ENCODE measurements around the gene LMF1. TPM values are rescaled to one million over a fixed set of nuclear protein-coding genes. Genes with fewer than 3 reads are reported as not detected.

Gene LMF1
- total and polyA plus RNA-seq, 3 donors from 2014 or later = 12.5 to 83.4 (median 66.6) TPM

GRCh38 chr16:996681-997080, 25.9 kb upstream of the LMF1 start:
- no peaks in the 10 kb centered on the region for H3K9me3 ChIP-seq
- H3K36me3 ChIP-seq (ENCODE audit: low read depth, missing control alignments) = no peaks in the 10 kb centered on the region
- H3K4me3 ChIP-seq = no peak overlapping the region
- H3K27ac ChIP-seq = no peak overlapping the region
- intact Hi-C loops (cut with DNase I; ENCODE audit: low total_unique reads) = no loop called here
- no peak for DNase-seq
- no peaks in the 10 kb centered on the region for H3K4me1 ChIP-seq
- no peaks in the 10 kb centered on the region for H3K27me3 ChIP-seq
- TF ChIP-seq, protein P1, sequence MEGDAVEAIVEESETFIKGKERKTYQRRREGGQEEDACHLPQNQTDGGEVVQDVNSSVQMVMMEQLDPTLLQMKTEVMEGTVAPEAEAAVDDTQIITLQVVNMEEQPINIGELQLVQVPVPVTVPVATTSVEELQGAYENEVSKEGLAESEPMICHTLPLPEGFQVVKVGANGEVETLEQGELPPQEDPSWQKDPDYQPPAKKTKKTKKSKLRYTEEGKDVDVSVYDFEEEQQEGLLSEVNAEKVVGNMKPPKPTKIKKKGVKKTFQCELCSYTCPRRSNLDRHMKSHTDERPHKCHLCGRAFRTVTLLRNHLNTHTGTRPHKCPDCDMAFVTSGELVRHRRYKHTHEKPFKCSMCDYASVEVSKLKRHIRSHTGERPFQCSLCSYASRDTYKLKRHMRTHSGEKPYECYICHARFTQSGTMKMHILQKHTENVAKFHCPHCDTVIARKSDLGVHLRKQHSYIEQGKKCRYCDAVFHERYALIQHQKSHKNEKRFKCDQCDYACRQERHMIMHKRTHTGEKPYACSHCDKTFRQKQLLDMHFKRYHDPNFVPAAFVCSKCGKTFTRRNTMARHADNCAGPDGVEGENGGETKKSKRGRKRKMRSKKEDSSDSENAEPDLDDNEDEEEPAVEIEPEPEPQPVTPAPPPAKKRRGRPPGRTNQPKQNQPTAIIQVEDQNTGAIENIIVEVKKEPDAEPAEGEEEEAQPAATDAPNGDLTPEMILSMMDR (IDR thresholded peaks at IDR 0.05) = no peak
- TF ChIP-seq POLR2A (IDR thresholded peaks at IDR 0.05) = no peak
- WGBS, 2 donors = 80 to 90% methylated on average over 6 of the region's 6 CpGs

GRCh38 chr16:995783-996182, 25.0 kb upstream of the LMF1 start:
- Histone ChIP-seq H3K27ac (no peak overlapping the region), H3K4me3 (no peak overlapping the region), H3K4me1 (no peaks in the 10 kb centered on the region), H3K9me3 (no peaks in the 10 kb centered on the region), H3K27me3 (no peaks in the 10 kb centered on the region), H3K36me3 (ENCODE audit: low read depth, missing control alignments) (no peaks in the 10 kb centered on the region)
- TF ChIP-seq, protein P1 (IDR thresholded peaks at IDR 0.05) = no peak
- TF ChIP-seq POLR2A (IDR thresholded peaks at IDR 0.05) = no peak
- intact Hi-C loops (cut with DNase I; ENCODE audit: low total_unique reads) = no loop called here
- 88 to 100% methylated on average over 3 of the region's 3 CpGs for WGBS, 2 donors
- DNase-seq = no peak

GRCh38 chr16:995087-995486, 24.3 kb upstream of the LMF1 start:
- Histone ChIP-seq H3K27ac (no peak overlapping the region), H3K4me1 (no peaks in the 10 kb centered on the region), H3K27me3 (no peaks in the 10 kb centered on the region), H3K36me3 (ENCODE audit: low read depth, missing control alignments) (no peaks in the 10 kb centered on the region), H3K4me3 (no peak overlapping the region), H3K9me3 (no peaks in the 10 kb centered on the region)
- intact Hi-C loops (cut with DNase I; ENCODE audit: low total_unique reads) = no loop called here
- no peak for DNase-seq
- 84 to 92% methylated on average over 3 of the region's 3 CpGs for WGBS, 2 donors
- TF ChIP-seq, protein P1 (IDR thresholded peaks at IDR 0.05) = no peak

DNA sequence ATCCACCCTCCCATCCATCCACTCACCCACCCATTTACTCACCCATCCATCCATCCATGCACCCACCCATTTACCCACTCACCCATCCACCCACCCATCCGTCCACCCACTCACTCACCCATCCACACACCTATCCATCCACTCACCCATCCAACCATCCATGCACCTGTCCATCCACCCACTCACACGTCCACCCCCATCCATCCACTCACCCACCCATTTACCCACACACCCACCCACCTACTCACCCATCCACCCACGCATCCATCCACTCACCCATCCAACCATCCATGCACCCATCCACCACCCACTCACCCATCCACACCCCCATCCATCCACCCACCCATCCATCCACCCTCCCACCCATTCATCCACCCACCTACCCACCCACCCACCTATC, 22.9 kb upstream of the LMF1 start:
- H3K9me3 ChIP-seq = no peaks in the 10 kb centered on the region
- intact Hi-C loops (cut with DNase I; ENCODE audit: low total_unique reads) = no loop called here
- TF ChIP-seq POLR2A (IDR thresholded peaks at IDR 0.05) = no peak
- TF ChIP-seq, protein P1 (IDR thresholded peaks at IDR 0.05) = no peak
- H3K36me3 ChIP-seq (ENCODE audit: low read depth, missing control alignments) = no peaks in the 10 kb centered on the region
- no peaks in the 10 kb centered on the region for H3K4me1 ChIP-seq
- no peak overlapping the region for H3K4me3 ChIP-seq
- WGBS, 2 donors = 82 to 94% methylated on average over 3 of the region's 3 CpGs
- H3K27ac ChIP-seq = no peak overlapping the region
- H3K27me3 ChIP-seq = no peaks in the 10 kb centered on the region
- no peak for DNase-seq

DNA sequence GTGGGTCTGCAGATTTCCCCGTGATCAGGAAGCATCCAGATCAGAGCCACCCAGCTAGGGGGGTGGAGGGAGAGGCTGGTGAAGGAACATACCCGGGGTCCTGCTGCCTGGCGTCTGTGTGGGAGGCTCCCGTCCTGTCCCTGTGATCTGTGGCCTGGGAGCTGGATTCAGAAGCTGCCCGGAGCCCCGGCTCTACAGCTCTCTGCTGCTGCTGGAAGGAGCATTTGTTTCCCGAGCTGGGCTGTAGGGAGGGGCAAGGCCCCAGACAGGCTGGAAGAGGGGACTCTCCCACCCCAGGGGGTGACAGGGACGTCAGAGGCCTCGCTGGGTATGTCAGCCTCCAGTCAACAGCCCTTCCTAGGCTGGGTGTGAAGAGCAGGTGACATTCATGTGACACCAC, 21.0 kb upstream of the LMF1 start:
- Histone ChIP-seq H3K4me3 (no peak overlapping the region), H3K4me1 (peaks cover 5% of the 10 kb centered on the region), H3K27me3 (no peaks in the 10 kb centered on the region), H3K9me3 (no peaks in the 10 kb centered on the region), H3K27ac (no peak overlapping the region), H3K36me3 (ENCODE audit: low read depth, missing control alignments) (no peaks in the 10 kb centered on the region)
- intact Hi-C loops (cut with DNase I; ENCODE audit: low total_unique reads) = no loop called here
- TF ChIP-seq, protein P1 (IDR thresholded peaks at IDR 0.05) = no peak
- no peak for TF ChIP-seq POLR2A (IDR thresholded peaks at IDR 0.05)
- DNase-seq = no peak
- 58 to 76% methylated on average over 5 to 9 of the region's 9 CpGs for WGBS, 2 donors
